SHP77 (cell line): ENCODE results near the gene EEF2.
"Not testable (repeated sequence)": the region's sequence is repeated elsewhere in the genome, so short reads cannot be mapped to it uniquely, and the experiment has no call there.

Experiments used
- DNase-seq, 2 experiments: peaks; one replicate each; lab custom pipeline; 2025; lab: John Stamatoyannopoulos, UW

Gene EEF2

GRCh38 chr19:4014541-4015491 is 29.6 kb upstream of the EEF2 start:
- no peak for DNase-seq

- no peak for DNase-seq
Observed at GRCh38 chr19:4013886-4014540, 28.8 kb upstream of the EEF2 start.

GRCh38 chr19:4012975-4013634 is 27.8 kb upstream of the EEF2 start:
- no peak for DNase-seq

DNA sequence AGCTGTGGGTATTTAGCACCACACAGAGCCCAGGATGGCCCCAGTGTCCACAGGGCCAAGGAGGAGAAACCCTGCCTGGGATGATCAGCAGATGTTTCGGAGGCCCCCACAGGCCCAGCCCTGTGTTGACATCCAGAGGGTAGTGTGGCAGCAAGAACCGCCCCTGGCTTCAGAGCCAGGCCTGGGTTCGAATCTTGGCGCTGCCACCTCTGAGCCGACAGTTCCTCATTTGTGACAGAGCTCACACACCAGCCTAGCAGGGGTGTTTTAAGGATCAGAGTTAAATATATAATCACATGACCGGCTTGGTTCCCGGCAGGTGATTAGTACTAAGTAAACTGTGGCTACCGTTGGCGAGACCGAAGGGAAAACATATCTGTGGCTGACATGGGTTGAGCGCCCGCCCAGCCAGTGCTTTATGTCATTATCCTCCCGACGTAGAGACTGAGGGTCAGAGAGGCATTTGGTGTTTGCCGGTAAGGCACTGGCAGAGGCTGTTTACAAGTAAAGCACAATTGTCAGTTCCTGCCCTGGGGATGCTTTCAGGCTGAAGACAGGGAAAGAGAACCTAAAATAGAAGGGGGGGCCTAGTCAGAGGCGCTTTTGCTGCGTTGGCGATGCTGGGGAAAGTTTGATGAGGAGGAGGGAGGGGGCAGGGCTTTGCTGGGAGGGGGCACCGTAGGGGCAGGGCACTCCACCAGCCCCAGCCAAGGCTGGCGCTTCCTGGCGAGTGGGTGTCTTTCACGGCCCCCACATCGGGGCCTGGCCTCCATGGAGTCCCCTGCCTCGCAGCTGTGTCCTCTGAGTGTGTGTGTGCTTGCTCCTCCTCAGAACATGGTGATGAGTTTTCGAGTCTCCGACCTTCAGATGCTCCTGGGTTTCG is 27.1 kb upstream of the EEF2 start:
- DNase-seq: peak; percentile 44 to 69

- DNase-seq: not testable (repeated sequence)
Observed at GRCh38 chr19:4011430-4011829, 26.2 kb upstream of the EEF2 start.

DNA sequence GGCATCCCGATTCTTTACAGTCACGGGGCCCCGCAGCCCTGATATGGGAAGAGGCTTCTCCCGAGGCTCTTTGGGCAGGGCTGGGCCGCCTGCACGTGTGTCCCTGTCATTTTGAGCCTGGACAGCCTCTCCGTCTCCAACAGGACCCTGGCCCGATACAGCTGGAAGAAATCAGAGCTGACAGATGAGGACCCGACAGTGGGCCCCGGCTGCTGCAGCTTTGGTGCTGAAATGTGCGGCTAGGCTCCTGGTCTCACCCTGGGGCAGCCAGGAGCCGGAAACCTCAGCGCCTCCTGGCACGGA is 25.5 kb upstream of the EEF2 start:
- no peak for DNase-seq

GRCh38 chr19:4009990-4010807 is 24.9 kb upstream of the EEF2 start:
- no peak for DNase-seq

- no peak for DNase-seq
Observed at GRCh38 chr19:4007836-4008539, 22.7 kb upstream of the EEF2 start.

- peak; percentile 91 to 95 for DNase-seq
Observed at GRCh38 chr19:4007021-4007835, 22.0 kb upstream of the EEF2 start, which contains the start of gene PIAS4. Gene PIAS4 (plus strand): TSS chr19:4007736. CDS start chr19:4007761, 25 bp downstream.

GRCh38 chr19:4005436-4005835 is 20.2 kb upstream of the EEF2 start:
- DNase-seq: not testable (repeated sequence)

- DNase-seq: not testable (repeated sequence)
Observed at GRCh38 chr19:4000798-4001197, 15.5 kb upstream of the EEF2 start.

DNA sequence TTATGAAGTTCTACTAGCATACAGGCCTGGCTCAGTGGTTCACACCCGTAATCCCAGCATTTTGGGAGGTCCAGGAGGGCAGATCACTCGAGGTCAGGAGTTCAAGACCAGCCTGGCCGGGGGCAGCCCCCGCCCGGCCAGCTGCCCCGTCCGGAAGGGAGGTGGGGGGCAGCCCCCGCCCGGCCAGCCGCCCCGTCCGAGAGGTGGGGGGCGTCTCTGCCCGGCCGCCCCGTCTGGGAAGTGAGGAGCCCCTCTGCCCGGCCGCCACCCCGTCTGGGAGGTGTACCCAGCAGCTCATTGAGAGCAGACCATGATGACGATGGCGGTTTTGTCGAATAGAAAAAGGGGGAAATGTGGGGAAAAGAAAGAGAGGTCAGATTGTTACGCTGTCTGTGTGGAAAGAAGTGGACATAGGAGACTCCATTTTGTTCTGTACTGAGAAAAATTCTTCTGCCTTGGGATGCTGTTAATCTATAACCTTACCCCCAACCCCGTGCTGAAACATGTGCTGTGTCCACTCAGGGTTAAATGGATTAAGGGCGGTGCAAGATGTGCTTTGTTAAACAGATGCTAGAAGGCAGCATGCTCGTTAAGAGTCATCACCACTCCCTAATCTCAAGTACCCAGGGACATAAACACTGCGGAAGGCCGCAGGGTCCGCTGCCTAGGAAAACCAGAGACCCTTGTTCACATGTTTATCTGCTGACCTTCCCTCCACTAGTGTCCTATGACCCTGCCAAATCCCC is 13.6 kb upstream of the EEF2 start:
- not testable (repeated sequence) for DNase-seq

DNA sequence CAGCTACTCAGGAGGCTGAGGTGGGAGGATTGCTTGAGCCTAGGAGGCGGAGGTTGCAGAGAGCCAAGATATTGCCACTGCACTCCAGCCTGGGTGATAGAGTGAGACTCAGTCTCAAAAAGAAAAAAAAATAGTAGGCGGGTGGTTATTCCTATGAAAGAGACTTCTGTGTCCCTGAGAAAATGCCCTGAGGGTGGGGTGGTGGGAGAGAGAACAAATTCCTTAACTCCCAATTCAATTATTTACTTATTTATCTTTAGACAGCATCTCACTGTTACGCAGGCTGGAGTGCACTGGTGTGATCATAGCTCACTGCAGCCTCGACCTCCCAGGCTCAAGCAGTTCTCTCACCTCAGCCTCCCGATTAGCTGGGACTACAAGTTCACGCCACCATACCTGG is 10.3 kb upstream of the EEF2 start:
- no peak for DNase-seq

DNA sequence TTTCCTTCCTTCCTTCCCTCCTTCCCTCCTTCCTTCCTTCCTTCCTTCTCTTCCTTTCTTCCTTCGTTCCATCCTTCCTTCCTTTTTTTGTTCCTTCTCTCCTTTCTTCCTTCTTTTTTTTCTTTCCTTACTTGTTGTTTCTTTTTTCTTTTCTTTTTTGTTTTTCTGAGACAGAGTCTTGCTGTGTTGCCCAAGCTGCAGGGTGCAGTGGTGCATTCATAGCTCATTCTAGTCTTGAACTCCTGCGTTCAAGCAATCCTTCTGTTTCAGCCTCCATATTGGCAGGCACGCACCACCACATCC is 5.5 kb upstream of the EEF2 start:
- no peak for DNase-seq

GRCh38 chr19:3987619-3988371 is 2.5 kb upstream of the EEF2 start:
- DNase-seq: peak; percentile 52 to 82

DNA sequence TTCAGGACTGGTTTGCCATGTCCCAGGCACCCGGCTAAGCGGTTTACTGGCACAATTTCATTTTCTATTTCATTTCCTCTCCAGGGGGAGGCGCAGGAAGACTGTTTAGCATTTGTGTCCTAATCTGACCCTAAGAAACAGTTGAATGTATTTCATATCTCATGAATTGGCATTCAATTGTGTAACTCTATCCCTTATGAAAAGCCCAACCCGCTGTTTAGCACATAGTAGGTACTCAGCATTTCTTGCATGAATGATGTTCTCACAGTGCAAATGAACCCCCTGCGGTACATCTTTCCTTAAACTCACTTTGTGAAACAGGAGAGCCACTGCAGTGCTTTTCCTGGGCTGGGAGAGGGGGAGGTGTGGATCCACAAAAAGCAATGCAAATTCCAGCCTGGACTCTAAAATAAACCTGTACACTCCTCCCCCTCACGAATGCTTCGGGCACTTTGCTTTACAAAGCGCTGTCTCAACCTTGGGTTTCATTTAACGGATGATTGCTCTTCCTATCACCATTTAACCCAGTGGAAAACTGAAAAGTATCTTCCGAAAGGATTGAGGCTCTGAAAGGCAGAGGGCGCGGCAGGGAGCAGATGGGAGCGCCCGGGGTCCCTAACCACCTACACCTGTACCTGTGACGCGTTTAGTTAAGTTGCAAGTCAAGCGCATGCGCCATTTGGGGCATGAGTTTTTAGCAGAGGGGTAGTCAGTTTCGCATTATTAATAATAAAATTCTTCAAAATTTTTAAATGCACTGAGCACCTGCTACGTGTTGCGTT is 1.2 kb upstream of the EEF2 start:
- DNase-seq: peak; percentile 74 to 80

DNA sequence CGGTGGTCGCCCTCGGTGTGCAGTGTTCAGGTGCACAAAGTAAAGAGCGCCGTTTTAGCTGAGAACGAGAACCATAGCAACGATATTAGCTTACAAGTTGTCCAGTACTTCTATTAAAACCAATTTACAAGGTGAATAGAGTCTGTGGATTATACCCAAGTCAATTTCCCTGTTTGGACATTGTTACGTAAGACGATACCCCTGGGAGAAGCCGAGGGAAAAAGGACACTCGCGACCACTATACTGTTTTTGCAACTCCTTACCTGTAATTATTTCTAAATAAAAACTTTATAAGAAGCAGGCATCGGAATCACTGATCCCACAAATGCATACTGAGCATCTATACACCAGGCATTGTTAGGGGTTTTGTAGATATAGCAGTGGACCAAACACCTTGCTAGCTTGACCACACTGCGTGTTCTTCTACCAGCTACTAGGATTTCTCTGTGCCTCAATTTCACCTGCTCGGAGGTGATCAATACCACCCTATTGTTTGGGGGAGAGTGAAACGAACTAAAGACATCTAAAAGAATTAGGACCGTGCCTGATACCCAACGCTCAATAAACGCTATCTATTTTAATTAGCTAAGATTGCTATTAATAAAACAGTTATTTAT is 488 bp upstream of the EEF2 start:
- DNase-seq: no peak
